Mammary epithelial cell (primary cell): ENCODE results near the gene KRTAP5-7.
"Not testable (repeated sequence)": the region's sequence is repeated elsewhere in the genome, so short reads cannot be mapped to it uniquely, and the experiment has no call there.

Experiments
- EZH2 ChIP-seq: IDR thresholded peaks from 2 replicates; pipeline ENCODE4 v1.6.1; 2012; ENCODE audit warnings: low read length, inconsistent platforms, borderline replicate concordance
- TF ChIP-seq, protein P1 (sequence below), 2 donors: IDR thresholded peaks in 1 of 2; conservative IDR thresholded peaks in 1 of 2; 2 replicates each; pipeline ENCODE4 v1.5.1; 2011 to 2012; ENCODE audit warnings: inconsistent platforms in 2 of 2, low read length in 2 of 2, mild to moderate bottlenecking in 2 of 2, control low read depth in 1 of 2, low read depth in 1 of 2; ENCODE audit not compliant: insufficient read depth in 1 of 2; ENCODE audit errors: extremely low read depth in 1 of 2

DNA sequence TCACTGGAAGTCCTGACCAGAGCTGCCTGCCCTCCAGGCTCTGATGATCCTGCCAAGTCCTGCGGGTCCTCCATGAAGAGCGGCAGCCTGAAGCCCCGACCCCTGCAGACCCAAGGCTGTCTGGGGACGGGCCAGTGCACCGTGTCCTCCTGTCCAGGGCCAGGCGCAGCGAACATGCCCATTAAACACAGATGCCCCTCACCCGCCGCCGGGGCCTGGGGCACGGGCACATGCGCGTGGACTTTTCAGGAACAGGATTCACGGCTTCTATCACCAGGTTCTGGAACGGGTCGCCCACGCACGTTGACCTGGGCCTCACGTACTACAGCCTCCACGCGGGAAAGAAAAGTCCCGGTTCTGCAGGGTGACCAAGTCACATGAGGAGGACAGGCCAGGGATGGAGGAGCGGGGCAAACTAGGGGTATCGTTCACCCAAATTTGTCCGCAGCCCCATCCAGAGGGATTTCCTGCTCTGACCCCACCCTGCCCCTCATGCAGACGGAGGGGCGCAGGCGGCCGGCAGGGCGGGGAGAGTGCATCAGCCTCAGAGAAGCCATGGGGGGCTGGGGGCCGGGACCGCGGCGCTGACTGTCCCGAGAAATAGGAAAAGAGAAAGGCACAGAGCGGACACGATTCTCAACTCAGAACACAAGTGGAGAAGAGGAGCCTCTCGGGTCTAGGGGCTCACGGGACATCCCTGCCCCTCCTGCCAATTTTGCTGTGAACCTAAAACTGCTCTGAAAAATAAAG lies 44.2 kb downstream of the KRTAP5-7 start:
- TF ChIP-seq, protein P1, sequence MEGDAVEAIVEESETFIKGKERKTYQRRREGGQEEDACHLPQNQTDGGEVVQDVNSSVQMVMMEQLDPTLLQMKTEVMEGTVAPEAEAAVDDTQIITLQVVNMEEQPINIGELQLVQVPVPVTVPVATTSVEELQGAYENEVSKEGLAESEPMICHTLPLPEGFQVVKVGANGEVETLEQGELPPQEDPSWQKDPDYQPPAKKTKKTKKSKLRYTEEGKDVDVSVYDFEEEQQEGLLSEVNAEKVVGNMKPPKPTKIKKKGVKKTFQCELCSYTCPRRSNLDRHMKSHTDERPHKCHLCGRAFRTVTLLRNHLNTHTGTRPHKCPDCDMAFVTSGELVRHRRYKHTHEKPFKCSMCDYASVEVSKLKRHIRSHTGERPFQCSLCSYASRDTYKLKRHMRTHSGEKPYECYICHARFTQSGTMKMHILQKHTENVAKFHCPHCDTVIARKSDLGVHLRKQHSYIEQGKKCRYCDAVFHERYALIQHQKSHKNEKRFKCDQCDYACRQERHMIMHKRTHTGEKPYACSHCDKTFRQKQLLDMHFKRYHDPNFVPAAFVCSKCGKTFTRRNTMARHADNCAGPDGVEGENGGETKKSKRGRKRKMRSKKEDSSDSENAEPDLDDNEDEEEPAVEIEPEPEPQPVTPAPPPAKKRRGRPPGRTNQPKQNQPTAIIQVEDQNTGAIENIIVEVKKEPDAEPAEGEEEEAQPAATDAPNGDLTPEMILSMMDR (conservative IDR thresholded peaks at IDR 0.05 in 1 of 2, IDR thresholded peaks at IDR 0.05 in 1 of 2; ENCODE audit: extremely low read depth in 1 of 2, insufficient read depth in 1 of 2, low read depth in 1 of 2, low read length in 2 of 2): not testable (repeated sequence)
- TF ChIP-seq EZH2: not testable (repeated sequence)
